ENCODE data around the gene SFXN2. TPM values are rescaled to one million over a fixed set of nuclear protein-coding genes. Genes with fewer than 3 reads are reported as not detected.

SFXN2 gene
- total and polyA plus RNA-seq, 2 experiments from 2014 or later, result 12.3 to 17.5 TPM

GRCh38 chr10:102674566-102674965, 39.9 kb upstream of the SFXN2 start:
- TF ChIP-seq CTCF (IDR thresholded peaks at IDR 0.05; ENCODE audit: poor library complexity), result no peak
- no peak for TF ChIP-seq EZH2 (IDR thresholded peaks at IDR 0.05; ENCODE audit: borderline replicate concordance)
- TF ChIP-seq EZH2phosphoT487 (IDR thresholded peaks at IDR 0.05; ENCODE audit: low read depth, severe bottlenecking, unreplicated experiment), result no peak
- H2AFZ ChIP-seq, result no peak overlapping the region

GRCh38 chr10:102675011-102675665, 39.3 kb upstream of the SFXN2 start:
- Histone ChIP-seq H3K27me3 (no peaks in the 10 kb centered on the region), H3K4me3 (no peak overlapping the region), H3K79me2 (no peaks in the 10 kb centered on the region), H4K20me1 (ENCODE audit: insufficient read depth, poor library complexity, severe bottlenecking) (no peaks in the 10 kb centered on the region), H2AFZ (no peak overlapping the region), H3K4me1 (ENCODE audit: insufficient read depth) (peaks cover 64% of the 10 kb centered on the region), H3K9me2 (replicated peaks; ENCODE audit: insufficient read depth) (no peaks in the 10 kb centered on the region), H3K36me3 (replicated peaks; ENCODE audit: insufficient read depth, low read depth) (no peaks in the 10 kb centered on the region), H3K27ac (peak overlapping the region; percentile 93), H3K4me2 (peak overlapping the region; percentile 69), H3K9me3 (ENCODE audit: low read depth) (no peaks in the 10 kb centered on the region)
- TF ChIP-seq EZH2phosphoT487 (IDR thresholded peaks at IDR 0.05; ENCODE audit: low read depth, severe bottlenecking, unreplicated experiment), result no peak
- no peak for TF ChIP-seq EZH2 (IDR thresholded peaks at IDR 0.05; ENCODE audit: borderline replicate concordance)
- TF ChIP-seq CTCF (IDR thresholded peaks at IDR 0.05; ENCODE audit: poor library complexity), result no peak
- no peak for DNase-seq (ENCODE audit: low spot score)
- WGBS (ENCODE audit: low lambda C conversion rate, missing lambda C conversion rate), result 43% methylated on average over 8 of the region's 8 CpGs

More at GRCh38 chr10:102674566-102674965, 39.9 kb upstream of the SFXN2 start:
- Histone ChIP-seq H3K27me3 (no peaks in the 10 kb centered on the region), H3K9me2 (replicated peaks; ENCODE audit: insufficient read depth) (no peaks in the 10 kb centered on the region), H3K27ac (peak overlapping the region; percentile 93), H3K36me3 (replicated peaks; ENCODE audit: insufficient read depth, low read depth) (no peaks in the 10 kb centered on the region), H3K9me3 (ENCODE audit: low read depth) (no peaks in the 10 kb centered on the region), H3K4me3 (no peak overlapping the region), H3K4me1 (ENCODE audit: insufficient read depth) (peaks cover 69% of the 10 kb centered on the region), H3K79me2 (no peaks in the 10 kb centered on the region), H3K4me2 (peak overlapping the region; percentile 69), H4K20me1 (ENCODE audit: insufficient read depth, poor library complexity, severe bottlenecking) (no peaks in the 10 kb centered on the region)
- no peak for DNase-seq (ENCODE audit: low spot score)
- WGBS (ENCODE audit: low lambda C conversion rate, missing lambda C conversion rate), result 63% methylated on average over 2 of the region's 2 CpGs

- Histone ChIP-seq H3K4me1 (ENCODE audit: insufficient read depth) (peaks cover 63% of the 10 kb centered on the region), H3K4me3 (no peak overlapping the region), H4K20me1 (ENCODE audit: insufficient read depth, poor library complexity, severe bottlenecking) (no peaks in the 10 kb centered on the region), H3K79me2 (no peaks in the 10 kb centered on the region), H3K27ac (peak overlapping the region; percentile 93), H3K9me3 (ENCODE audit: low read depth) (no peaks in the 10 kb centered on the region), H2AFZ (no peak overlapping the region), H3K9me2 (replicated peaks; ENCODE audit: insufficient read depth) (no peaks in the 10 kb centered on the region), H3K36me3 (replicated peaks; ENCODE audit: insufficient read depth, low read depth) (no peaks in the 10 kb centered on the region), H3K27me3 (no peaks in the 10 kb centered on the region), H3K4me2 (peak overlapping the region; percentile 69)
- DNase-seq (ENCODE audit: low spot score), result peak; percentile 61
- 23% methylated on average over 14 of the region's 16 CpGs for WGBS (ENCODE audit: low lambda C conversion rate, missing lambda C conversion rate)
- TF ChIP-seq EZH2phosphoT487 (IDR thresholded peaks at IDR 0.05; ENCODE audit: low read depth, severe bottlenecking, unreplicated experiment) (no peak), CTCF (IDR thresholded peaks at IDR 0.05; ENCODE audit: poor library complexity) (no peak), EZH2 (IDR thresholded peaks at IDR 0.05; ENCODE audit: borderline replicate concordance) (no peak)
These were observed 38.5 kb upstream of the SFXN2 start for GRCh38 chr10:102675666-102676533.

All from hepatocyte (in vitro differentiated cells).